GM10248 (cell line): ENCODE results near the gene INPP5F.
A peak's percentile ranks its signal among the peaks of the same experiment; 100 is the strongest.

Source experiments
- CTCF ChIA-PET: fragments of 300-600 bp; sonication (Branson Sonifier 250); formaldehyde crosslinking; extraction: SDS; loops from one replicate; lab custom pipeline; 2021; ENCODE audit warnings: antibody characterized with exemption; lab: Yijun Ruan, JAX
- POLR2A ChIA-PET: fragments of 350-650 bp; sonication (Branson Sonifier 250); formaldehyde crosslinking; extraction: SDS; loops from one replicate; lab custom pipeline; 2020; ENCODE audit warnings: antibody characterized with exemption; lab: Yijun Ruan, JAX
- DNase-seq: peaks from one replicate; pipeline ENCODE4 v3.0.0; 2012; ENCODE audit errors: extremely low spot score
- TF ChIP-seq, protein P1 (sequence below): IDR thresholded peaks from 2 replicates; pipeline ENCODE4 v1.5.1; 2012; ENCODE audit warnings: mild to moderate bottlenecking, low read depth; ENCODE audit errors: extremely low read depth, missing control alignments, control extremely low read depth

INPP5F gene

DNA sequence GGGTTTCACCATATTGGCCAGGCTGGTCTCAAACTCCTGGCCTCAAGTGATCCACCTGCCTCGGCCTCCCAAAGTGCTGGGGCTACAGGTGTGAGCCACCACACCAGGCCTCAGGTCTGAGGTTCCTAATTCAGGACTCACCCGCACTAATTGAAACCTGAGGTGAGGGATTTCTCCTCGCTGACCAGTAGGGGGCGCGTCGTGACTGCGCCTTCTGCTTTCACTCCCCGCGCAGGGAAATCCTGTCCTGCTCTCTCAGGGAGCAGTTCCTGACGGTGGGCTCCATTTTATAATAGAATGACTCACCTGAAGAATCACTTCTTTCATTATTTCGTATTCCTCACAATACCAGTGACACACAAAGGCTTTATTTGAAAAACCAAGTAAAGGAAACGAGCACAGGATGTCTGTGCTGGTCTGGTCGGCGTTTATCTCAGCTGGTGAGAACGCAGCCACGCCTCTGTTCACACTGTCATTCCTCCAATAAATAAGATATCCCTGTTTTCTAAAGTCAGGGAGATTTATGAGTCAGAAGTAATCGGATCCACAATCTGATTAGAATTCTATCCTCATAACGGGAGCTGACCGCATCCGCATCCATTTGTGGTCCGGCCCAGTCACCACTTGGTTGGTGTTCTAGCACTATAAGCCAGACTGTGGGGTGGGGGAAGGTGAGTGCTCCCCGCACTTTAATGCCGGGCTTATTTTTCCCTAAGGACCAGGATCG, 39.2 kb upstream of the INPP5F start:
- POLR2A ChIA-PET, result interaction anchor here (0.5 kb wide), 1 partner anchor 38 kb away, joined by 5 read pairs; no protein-coding TSS in a partner anchor
- DNase-seq, result peak; percentile 81
- CTCF ChIA-PET, result interaction anchor here (0.5 to 10.9 kb wide), 61 partner anchors 9 to 1049 kb away, joined by 3 to 145 read pairs (median 5); partner anchors contain the start of genes INPP5F, MCMBP and SEC23IP
- TF ChIP-seq, protein P1, sequence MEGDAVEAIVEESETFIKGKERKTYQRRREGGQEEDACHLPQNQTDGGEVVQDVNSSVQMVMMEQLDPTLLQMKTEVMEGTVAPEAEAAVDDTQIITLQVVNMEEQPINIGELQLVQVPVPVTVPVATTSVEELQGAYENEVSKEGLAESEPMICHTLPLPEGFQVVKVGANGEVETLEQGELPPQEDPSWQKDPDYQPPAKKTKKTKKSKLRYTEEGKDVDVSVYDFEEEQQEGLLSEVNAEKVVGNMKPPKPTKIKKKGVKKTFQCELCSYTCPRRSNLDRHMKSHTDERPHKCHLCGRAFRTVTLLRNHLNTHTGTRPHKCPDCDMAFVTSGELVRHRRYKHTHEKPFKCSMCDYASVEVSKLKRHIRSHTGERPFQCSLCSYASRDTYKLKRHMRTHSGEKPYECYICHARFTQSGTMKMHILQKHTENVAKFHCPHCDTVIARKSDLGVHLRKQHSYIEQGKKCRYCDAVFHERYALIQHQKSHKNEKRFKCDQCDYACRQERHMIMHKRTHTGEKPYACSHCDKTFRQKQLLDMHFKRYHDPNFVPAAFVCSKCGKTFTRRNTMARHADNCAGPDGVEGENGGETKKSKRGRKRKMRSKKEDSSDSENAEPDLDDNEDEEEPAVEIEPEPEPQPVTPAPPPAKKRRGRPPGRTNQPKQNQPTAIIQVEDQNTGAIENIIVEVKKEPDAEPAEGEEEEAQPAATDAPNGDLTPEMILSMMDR, result peak; percentile 92

DNA sequence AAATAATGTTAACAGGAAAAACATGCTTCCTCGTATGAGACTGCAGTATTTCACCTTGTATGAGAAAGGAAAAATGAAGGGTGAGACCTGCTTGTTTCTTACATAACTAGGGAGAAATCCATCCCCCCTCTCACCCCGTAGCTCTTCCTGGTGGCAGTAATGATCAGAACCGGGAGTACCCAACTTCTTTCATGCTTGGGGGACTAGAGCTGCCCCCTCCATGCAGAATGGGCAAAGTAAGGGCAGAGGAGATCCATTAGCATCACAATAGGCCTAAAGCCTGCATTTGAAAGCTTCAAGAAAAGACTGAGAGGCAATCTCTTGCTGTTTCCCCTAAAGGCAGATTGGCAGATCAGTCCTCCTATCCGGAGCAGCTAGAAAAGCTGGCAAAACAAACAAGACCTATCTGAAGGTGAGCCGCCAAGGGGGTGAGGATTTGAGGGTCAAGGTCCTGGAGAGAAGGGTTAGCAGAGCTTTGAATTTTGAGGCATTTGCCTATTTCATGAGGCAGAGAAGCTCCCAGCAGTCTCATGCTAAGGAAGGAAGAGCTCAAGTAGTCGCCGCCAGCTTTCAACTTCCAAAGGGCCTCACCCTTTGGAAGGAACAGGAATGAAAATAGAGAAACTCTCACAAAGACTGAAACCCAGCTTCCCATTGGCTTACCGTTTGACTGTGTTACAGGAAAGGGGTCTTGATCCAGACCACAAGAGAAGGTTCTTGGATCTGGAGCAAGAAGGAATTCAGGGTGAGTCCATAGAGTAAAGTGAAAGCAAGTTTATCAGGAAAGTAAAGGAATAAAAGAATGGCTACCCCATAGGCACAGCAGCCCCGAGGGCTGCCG, 38.4 kb upstream of the INPP5F start:
- CTCF ChIA-PET, result interaction anchor here (0.5 to 10.9 kb wide), 56 partner anchors 8 to 1048 kb away, joined by 3 to 145 read pairs (median 6); partner anchors contain the start of genes INPP5F, MCMBP and SEC23IP
- DNase-seq, result no peak
- POLR2A ChIA-PET, result no interaction called here
- TF ChIP-seq, protein P1, result no peak

DNA sequence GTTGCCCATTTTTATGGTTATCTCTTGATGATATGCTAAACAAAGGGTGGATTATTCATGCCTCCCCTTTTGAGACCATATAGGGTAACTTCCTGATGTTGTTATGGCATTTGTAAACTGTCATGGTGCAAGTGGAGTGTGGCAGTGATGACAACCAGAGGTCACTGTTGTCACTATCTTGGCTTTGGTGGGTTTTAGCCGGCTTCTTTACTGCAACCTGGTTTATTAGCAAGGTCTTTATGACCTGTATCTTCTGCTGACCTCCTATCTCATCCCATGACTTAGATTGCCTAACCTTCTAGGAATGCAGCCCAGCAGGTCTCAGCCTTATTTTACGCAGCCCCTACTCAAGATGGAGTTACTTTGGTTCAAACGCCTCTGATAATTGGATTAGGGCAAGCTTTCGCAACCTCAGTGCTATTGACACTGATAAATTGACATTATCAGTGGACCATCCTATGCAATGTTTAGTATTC, 37.8 kb upstream of the INPP5F start:
- CTCF ChIA-PET, result interaction anchor here (0.9 to 10.9 kb wide), 32 partner anchors 11 to 650 kb away, joined by 3 to 145 read pairs (median 8); partner anchors contain the start of genes INPP5F and SEC23IP
- TF ChIP-seq, protein P1, result peak; percentile 40
- POLR2A ChIA-PET, result no interaction called here
- no peak for DNase-seq

DNA sequence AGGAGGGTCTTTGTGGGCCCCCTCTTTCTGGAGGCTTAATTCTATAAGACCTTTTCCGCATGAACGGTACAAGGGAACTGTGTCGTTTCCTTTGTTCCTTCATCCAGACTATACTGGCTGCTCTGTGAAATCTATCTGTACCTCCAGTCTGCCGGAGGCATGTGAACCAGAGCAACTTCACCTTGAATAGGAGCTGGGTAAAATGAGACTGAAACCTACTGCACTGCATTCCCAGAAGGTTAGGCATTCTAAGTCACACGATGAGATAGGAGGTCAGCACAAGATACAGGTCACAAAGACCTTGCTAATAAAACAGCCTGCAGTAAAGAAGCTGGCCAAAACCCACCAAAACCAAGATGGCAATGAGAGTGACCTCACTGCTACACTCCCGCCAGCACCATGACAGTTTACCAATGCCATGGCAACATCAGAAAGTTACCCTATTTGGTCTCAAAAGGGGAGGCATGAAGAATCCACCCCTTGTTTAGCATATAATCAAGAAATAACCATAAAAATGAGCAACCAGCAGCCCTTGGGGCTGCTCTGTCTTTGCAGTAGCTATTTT, 36.8 kb upstream of the INPP5F start:
- TF ChIP-seq, protein P1, result no peak
- ChIA-PET CTCF (interaction anchor here (0.8 to 10.9 kb wide), 8 partner anchors 10 to 172 kb away, joined by 3 to 145 read pairs (median 5); no protein-coding TSS in a partner anchor), POLR2A (no interaction called here)
- DNase-seq, result no peak

DNA sequence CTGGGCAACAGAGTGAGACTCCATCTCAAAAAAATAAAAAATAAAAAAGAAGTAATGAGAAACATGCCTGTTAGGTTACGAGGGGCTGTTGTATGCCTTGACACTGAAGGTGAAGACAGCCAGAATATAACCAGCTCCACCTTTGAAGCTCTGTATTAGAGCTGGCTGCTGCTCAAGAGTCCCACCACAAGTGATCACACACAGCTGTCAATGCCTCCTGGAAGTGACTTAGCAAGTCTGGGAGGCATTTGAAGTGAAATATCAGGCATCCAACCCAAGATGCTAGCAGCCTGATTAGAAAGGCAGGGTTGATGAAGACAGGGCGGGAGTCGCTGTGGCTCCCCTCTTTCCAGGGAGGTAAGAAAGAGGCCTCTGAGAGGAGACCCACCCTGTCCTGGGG, 34.1 kb upstream of the INPP5F start:
- TF ChIP-seq, protein P1, result no peak
- DNase-seq, result no peak
- ChIA-PET CTCF (interaction anchor here (1.0 to 2.6 kb wide), 4 partner anchors 10 to 168 kb away, joined by 3 to 18 read pairs (median 6); partner anchors contain the start of gene INPP5F), POLR2A (interaction anchor here (0.7 kb wide), 1 partner anchor 168 kb away, joined by 3 read pairs; no protein-coding TSS in a partner anchor)
